CD4-positive, alpha-beta T cell treated with Interleukin-2 at 100 ng/mL for 4 hours (primary cell): ENCODE data around the gene CCL25.
"Not testable (repeated sequence)": the region's sequence is repeated elsewhere in the genome, so short reads cannot be mapped to it uniquely, and the experiment has no call there.

Experiments used
- DNase-seq: peaks from one replicate; pipeline ENCODE4 v3.0.0-alpha.2; 2020; ENCODE audit warnings: low spot score

CCL25 gene, protein sequence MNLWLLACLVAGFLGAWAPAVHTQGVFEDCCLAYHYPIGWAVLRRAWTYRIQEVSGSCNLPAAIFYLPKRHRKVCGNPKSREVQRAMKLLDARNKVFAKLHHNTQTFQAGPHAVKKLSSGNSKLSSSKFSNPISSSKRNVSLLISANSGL

DNA sequence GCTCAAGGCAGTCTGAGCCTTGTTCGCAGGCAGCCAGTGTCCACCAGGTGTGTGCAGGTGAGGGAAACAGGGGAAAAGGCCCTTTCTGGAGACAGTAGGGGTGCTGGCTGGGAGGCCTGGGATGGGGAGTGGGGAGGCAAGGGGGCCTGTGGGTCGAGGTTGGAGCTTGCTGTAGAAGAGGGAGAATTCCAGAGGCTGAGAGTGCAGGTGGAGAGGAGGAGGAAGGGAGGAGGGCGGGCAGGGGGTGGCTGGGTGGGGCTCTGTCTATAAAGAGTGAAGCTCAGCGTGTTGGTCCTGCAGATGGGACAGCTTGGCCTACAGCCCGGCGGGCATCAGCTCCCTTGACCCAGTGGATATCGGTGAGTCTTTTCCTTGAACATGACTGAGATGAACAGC is at the start of gene CCL25:
Gene CCL25, plus strand, starts transcription at position 297 of the 396 bp plus-strand sequence. CDS start 290 bp downstream, outside the sequence.
- DNase-seq, result no peak

DNA sequence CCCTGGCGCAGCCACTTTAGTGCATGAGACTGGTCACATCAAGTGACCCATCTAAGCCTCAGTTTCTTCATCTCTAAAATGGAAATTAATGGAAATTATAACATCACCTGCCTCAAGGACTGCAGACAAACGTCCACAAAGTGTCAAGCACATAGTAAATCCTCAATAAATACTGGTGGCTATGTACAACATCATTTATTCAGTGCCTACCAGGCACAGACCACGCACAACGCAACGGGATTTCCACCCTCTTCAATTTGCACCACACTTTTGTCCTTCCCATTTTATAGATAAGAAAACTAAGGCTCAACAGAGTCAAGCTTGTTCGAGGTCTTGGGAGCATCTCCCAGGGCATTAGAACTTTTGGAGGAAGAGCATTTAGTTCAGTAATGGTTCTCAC is 48.6 kb upstream of the CCL25 start:
- no peak for DNase-seq

DNA sequence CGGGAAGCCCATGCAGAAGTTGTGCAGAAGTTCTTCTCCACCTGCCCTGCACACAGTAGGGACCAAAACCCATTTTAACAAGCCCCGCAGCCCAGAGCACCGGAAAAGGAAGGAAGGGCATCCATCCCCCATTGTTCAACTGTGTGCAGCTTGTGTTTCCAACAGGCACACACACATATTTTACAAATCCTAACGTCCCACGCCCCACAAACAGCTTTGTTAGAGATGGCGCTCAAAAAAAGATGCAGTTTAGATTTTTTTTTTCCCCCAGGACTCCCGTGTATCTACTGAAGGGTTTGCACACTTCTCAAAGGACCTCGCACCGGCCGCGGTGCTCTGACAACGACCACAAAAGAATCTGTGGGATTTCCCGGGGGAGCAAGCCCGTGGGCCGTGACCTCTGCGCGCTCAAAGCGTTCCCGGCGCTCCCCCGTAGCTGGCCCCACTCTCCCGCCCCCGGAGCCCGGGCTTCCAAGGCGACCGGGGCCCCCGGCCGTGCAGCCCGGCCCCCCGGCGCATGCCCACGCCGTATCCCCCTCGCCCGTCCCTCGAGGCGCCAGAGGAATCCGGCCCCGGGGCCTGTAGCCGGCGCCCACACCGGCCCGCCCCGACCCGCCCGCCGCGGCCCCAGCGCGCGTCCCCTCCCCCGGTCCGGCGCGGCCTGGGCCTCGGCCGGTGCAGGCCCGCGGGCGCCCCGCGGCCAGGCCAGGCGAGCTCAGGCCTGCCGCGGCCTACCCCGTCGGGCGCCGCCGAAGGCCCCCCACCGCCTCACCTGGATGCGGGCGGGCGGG is 47.6 kb upstream of the CCL25 start:
- peak; percentile 2 for DNase-seq

DNA sequence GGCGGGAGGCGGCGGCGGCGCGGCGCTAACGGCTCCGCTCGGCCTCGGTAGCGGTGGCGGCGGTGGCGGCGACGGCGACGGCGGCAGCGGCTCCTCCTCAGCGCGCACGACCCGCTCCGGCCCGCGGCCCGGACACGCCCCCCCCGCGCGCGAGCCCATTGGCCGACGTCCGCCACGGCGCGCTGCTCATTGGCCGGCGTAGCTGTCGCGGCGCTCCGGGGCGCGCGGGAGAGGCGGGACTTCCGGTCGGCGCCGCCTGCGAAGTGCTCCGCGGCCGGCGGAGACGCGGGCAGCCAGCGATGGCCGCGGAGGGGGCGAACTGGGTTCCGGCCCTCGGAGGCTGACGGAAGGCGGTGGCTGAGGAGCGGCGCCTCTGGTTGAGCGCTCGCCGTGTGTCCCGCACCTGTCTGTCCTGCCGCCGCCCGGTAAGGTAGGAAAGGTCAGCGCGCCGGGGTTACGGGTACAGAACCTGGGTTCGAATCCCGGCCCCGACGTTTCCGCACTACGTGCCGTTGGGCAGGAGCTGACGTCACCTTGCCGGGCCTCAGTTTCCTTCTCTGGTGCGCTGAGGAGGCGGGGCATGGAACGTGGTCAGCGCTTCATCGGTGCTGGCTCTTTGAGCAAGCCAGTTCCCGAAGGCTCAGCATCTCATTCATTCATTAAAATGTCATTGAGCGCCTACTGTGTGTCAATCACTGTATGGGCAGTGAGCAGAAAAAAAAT is 46.9 kb upstream of the CCL25 start, which contains the start of gene ELAVL1:
Gene ELAVL1, minus strand, starts transcription at position 108 of the 723 bp plus-strand sequence. CDS start 13,826 bp downstream, outside the sequence.
- peak; percentile 88 for DNase-seq

DNA sequence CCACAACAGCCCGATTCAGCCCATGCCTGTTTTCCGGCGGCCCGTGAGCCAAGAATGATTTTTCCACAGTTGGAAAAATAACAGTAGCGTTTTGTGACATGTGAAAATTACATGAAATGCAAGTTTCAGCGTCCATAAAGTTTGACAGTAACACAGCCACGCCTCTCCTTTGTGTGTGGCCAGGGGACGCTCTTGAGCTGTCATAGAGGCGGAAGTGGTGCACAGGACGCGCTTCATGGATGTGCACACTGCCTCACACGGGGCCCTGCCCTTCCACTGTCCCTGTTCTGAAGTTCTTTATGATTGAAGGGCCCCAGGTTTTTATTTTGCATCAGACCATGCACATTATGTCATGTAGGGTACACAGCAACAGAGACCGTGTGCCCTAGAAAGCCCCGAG is 34.8 kb upstream of the CCL25 start:
- DNase-seq, result peak; percentile 40

DNA sequence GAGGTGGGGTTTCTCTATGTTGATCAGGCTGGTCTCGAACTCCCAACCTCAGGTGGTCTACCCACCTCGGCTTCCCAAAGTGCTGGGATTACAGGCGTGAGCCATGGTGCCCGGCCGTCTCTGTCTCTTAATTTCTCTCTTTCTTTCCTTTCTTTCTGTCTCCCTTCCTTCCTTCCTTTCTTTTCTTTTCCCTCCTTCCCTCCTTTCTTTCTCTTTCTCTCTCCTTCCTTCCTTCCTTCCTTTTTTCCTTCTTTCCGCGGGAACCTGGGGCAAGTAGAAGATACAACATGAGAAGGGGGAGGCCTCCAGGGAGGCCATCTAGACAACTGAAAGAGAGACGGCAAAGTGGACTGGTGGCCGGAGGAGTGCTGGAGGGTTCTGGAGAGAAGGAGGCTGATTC is 31.9 kb upstream of the CCL25 start:
- DNase-seq, result no peak

DNA sequence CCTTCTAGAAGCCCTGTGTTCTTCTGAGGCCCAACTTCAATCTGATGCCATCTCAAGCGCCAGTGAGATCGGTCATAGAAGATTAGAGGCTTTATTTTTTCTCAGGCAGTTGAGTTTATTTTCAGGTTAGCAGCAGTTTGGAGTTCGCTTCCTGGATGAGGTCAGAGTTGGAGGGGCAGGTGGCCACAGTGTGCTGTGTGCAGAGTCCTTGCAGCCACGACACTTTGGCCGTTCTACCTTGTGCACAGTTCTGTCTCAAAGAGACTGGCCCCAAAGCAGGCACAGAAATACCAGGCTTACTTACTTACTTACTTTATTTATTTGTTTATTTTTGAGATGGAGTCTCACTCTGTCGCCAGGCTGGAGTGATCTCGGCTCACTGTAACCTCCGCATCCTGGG is 31.2 kb upstream of the CCL25 start:
- no peak for DNase-seq

DNA sequence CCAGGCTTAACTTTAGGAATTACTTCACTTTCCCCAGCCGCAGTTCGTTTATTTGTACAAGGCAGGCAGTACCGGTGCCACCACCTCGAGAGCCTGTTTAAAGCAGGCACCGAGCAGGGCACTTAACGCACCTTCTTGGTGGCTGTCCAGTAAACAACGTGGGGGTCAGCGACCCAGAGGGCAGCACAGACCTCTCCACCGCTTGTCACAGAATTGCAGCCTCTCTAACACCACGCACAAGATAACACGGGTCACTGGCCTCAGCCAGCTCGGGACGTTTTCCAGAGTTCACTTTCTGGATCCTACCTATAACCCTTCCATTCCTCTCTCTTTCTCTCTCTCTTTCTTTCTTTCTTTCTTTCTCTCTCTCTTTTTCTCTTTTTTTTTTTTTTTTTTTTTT is 30.3 kb upstream of the CCL25 start:
- no peak for DNase-seq

DNA sequence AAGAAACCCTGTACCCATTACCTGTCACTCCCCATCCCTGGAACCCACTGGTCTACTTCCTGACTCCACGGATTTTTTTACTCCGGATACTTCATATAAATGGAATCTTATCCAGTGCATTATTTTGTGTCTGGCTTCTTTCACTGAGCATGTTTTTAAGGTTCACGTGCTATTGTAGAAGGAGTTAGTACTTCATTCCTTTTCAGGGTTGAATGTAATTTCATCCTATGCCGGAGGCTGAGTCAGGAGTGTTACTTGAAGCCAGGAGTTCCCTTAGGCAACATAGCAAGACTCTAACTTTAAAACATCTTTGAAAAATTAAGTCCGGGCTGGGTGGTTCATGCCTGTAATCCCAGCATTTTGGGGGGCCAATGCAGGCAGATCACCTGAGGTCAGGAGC is 29.2 kb upstream of the CCL25 start:
- no peak for DNase-seq

DNA sequence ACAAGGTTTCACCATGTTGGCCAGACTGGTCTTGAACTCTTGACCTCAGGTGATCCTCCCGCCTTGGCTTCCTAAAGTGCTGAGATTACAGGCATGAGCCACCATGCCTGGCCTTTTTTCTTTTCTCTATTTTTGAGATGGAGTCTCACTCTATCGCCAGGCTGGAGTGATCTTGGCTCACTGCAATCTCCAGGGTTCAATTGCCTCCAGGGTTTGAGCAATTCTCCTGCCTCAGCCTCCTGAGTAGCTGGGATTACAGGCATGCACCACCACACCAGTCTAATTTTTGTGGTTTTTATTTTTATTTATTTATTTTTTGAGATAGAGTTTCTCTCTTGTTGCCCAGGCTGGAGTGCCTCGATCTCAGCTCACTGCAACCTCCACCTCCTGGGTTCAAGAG is 28.3 kb upstream of the CCL25 start:
- not testable (repeated sequence) for DNase-seq

DNA sequence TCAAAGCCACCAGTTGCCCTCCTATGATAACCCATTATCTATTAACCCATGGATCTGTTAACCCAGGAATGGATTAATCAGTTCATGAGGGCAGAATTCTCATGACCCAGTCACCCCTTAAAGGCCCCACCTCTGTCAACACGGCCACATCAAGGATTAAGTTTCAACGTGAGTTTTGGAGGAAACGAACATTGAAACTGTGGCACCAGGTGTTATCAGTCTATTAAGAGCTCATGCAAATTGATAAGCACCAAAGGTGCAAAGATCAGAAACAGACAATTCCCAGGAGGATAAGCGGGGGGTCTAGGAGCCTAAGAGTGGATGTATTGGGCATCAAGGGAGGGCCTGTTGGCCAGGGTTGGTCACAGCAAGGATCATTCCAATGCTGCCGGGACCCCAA is 27.2 kb upstream of the CCL25 start:
- DNase-seq, result no peak

DNA sequence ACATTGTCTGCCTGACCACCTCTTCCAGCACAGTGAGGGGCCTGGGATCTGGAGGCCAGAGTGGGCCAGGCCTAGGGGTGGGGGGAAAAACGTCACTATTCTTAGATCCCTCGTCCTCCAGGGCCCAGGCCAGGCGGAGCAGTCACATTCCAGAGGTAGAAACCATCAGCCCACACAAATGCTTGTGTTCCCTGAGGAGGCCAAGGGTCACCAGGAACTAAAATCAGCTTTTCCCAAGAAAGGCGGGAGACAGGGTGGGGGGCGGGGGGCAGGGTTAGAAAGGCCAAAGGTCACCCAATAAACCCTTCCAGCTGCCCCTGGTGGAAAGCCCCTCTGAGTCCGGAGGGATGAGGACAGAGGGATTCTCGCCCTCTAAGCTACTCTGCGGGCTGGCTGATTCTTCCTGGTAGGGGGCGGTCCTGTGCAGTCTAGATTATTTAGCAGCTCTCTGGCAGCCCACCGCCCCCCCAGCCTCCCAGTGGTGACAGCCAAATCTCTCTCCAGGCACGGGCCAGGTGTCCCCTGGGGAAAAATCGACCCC is 23.5 kb upstream of the CCL25 start:
- DNase-seq, result no peak

DNA sequence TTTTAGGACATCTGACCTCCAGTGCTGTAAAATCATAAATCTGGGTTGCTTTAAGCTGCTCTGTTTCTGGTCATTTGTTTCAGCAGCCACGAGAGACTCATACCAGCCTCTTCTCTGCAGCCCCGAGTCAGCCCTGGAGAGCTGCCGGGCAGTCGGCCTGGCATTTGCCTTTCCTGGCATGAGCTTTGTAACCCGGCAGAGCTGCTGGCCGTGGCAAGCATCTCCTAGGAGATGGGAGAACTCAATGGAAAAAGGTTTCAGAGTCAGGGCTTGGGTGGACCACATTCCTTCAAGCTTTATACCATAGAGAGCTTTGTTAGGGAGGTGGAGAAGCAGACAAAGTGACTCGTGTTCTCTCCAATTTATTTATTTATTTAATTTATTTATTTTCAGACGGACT is 21.6 kb upstream of the CCL25 start:
- DNase-seq, result no peak

DNA sequence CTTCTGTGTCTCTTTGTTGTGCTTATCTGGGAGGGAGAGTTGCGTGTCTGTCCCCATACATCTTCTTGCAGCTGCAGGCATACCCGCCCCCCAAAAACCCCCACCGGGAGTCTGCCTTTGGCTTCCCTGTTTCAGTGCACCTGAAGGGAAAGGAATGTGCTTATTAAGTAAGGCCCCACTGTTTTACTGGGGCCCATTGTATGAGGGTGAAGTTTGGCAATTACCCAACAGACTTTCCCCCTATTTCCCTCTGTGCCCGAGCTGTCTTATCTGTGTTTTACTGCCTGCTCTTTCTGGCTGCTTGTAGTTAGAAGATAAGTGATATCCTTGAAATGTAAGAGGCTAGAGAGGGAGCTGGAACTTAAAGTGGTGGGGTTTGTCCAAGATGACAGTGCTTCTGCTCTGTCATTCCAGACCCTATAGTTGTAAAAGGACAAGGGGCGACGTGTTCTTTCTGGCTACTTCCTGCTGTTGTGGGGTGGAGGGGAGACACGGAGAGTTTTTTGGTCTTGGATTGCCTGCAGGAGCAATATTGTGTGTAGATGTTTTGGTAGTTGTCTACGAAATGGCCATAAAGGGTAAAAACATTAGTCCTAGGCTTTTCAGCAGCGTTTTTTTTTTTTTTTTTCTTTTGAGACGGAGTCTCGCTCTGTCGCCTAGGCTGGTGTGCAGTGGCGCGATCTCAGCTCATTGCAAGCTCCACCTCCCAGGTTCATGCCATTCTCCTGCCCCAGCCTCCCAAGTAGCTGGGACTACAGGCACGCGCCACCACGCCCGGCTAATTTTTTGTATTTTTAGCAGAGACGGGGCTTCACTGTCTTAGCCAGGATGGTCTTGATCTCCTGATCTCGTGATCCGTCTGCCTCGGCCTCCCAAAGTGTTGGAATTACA is 19.0 kb upstream of the CCL25 start:
- not testable (repeated sequence) for DNase-seq

DNA sequence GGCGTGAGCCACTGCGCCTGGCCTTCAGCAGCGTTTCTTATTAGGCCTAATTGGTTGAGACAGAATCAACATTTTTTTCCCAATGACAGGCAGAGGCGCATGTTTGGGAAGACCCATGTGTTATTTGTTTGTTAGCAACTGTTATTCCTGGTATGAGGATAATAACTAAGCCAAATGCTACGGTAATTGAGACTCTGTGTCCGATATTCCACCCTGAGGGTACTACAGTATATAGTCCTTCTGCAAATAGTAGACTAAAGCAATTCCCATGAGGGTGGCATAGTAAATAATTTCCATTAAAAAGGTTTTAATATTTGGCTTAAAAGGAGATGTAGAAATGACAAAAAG is 18.4 kb upstream of the CCL25 start:
- DNase-seq, result no peak

DNA sequence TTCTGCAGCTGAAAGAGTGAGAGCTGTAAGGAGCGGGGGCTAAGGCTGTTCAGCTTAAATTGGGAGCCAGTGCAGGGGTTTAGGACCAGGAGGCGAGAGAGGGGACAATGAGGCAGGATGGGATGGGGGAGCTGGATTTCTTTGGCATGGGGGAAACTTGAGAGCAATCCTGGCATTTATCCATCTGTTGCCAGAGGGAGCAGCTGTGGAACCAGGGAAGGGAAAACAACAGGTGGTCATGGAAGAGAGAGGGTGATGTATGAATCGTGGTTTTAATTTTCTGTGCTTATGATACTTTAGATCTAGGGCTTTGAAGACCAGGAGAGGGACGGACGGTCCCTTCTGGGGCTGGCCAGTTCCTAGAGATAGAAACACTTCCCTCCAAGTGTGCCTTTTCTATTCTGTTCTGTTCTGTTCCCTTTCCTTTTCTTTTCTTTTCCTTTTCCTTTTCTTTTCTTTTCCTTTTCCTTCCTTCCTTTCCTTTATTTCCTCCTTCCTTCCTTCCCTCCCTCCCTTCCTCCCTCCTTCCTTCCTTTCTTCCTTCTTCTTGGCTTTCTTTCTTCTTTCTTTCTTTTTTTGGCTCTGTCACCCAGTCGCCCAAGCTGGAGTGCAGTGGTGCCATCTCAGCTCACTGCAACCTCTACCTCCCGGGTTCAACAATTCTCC is 16.0 kb upstream of the CCL25 start:
- no peak for DNase-seq

DNA sequence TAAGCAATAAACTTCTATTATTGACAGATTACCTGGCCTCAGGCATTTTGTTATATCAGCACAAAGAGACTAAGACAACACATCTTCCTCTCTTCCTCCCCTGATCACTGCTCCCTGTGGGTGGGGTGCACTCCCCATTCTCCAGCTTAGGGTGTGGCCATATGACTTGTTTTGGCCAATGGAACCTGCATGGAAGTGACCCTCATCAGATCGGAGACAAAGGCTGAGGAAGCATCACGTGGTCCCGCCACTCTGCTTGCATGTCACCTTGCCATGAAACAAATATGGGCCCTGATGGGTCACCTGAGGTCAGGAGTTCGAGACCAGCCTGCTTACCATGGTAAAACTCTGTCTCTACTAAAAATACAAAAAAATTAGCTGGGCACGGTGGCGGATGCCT is 13.7 kb upstream of the CCL25 start:
- DNase-seq, result no peak

DNA sequence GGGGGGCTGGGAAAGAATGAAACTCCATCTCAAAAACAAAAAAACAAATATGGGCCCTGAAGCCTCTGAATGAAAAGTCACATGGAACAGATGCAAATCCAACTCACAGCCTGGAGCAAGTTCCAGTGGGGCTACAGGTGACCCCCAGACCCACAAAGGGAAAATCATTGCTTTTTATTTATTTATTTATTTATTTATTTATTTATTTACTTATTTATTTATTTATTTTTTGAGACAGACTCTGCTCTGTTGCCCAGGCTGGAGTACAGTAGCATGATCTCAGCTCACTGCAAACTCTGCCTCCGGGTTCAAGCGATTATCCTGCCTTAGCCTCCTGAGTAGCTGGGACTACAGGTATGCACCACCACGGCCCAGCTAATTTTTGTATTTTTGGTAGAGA is 13.3 kb upstream of the CCL25 start:
- DNase-seq, result no peak

DNA sequence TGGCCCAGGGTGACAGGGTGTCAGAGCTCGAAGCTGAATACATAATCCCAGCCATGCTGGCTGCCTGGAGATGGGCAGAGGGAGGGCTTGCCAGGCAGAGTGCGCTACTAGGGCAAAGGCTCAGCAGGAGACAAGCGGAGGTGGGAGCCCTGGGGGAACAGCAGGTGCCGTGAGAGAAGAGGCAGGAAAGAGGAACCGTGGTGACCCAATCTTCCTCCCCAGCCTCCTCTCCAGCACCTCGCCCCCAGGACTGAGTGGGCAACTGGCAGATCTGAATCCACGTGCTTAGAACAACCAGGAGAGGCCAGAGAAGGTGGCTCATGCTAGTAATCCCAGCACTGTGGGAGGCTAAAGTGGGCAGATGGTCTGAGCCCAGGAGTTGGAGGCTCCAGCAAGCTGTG is 11.0 kb upstream of the CCL25 start:
- no peak for DNase-seq

DNA sequence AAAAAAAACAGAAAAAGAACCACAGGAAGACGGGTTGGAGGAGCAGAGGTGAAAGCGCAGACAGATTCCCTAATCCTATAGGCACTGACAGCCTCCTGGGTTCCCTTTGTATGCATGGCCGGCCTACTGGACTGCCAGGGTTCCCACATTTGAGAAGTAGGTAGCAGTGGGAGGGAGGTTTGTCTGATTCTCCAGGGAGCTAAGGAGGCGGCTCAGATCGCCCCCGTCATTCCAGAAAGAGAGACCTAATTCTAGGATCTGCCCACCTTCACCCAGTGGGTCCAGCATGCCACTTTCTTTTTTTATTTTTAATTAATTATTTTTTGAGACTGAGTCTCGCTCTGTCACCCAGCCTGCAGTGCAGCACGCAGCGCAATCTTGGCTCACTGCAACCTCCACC is 9.7 kb upstream of the CCL25 start:
- no peak for DNase-seq

DNA sequence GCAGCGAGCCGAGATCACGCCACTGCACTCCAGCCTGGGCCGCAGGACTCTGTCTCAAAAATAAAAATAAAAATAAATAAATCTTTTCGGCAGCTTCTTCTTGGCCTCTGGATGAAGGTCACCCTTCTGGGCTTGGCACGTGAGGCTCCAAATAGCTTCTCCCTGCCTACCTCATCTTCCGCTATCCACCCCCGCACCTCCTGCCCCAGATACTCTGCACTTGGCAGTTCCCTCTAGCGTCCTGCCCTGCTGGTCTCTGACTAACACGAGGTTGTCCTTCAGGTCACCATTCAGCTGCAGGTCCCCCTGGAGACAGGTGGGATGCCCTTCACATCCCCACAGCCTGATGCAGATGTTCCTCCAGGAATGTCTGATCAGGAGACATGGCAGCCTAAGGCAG is 8.5 kb upstream of the CCL25 start:
- DNase-seq, result no peak
